GM12874 (cell line): ENCODE data around the gene ZNF513.

ENCODE experiments used
- CTCF ChIP-seq: IDR thresholded peaks from 2 replicates; pipeline ENCODE4 v1.5.1; 2011; ENCODE audit warnings: low read depth, mild to moderate bottlenecking, control low read depth, low read length, moderate library complexity; ENCODE audit not compliant: insufficient read depth

Gene ZNF513

GRCh38 chr2:27362678-27363420, 17.7 kb downstream of the ZNF513 start:
- TF ChIP-seq CTCF: no peak

- no peak for TF ChIP-seq CTCF
Measured at GRCh38 chr2:27356382-27357181, 24.0 kb downstream of the ZNF513 start, which contains the start of gene GTF3C2. Gene GTF3C2 (minus strand): TSS chr2:27356764. CDS start chr2:27343554, 13,210 bp downstream.

- TF ChIP-seq CTCF: no peak
Measured at GRCh38 chr2:27356056-27356381, 24.5 kb downstream of the ZNF513 start.

GRCh38 chr2:27354597-27354927, 26.0 kb downstream of the ZNF513 start:
- no peak for TF ChIP-seq CTCF

- TF ChIP-seq CTCF: no peak
Measured at GRCh38 chr2:27353762-27354596, 26.6 kb downstream of the ZNF513 start.

GRCh38 chr2:27351802-27352598, 28.5 kb downstream of the ZNF513 start:
- TF ChIP-seq CTCF: no peak
